CD4-positive, alpha-beta T cell (primary cell): ENCODE measurements around the gene DIP2C. TPM values are rescaled to one million over a fixed set of nuclear protein-coding genes. Genes with fewer than 3 reads are reported as not detected.

Experiments
- ATAC-seq: fragments of 200-7000 bp; cut with Tn5 transposase; one replicate; pipeline ENCODE4 v1.10.0; 2022; ENCODE audit warnings: mild to moderate bottlenecking; ENCODE audit not compliant: poor library complexity
- CTCF ChIA-PET: fragments of 350-600 bp; sonication (Branson Sonifier 250); formaldehyde crosslinking; loops from one replicate; lab custom pipeline; 2021; ENCODE audit warnings: antibody characterized with exemption, inconsistent platforms; lab: Charles Lee
- POLR2A ChIA-PET: fragments of 350-600 bp; sonication (Branson Sonifier 250); formaldehyde crosslinking; loops from one replicate; lab custom pipeline; 2021; ENCODE audit warnings: antibody characterized with exemption, inconsistent platforms; lab: Charles Lee
- DNase-seq, 14 experiments: peaks; one replicate each; pipeline ENCODE4 v3.0.0-alpha.2; 2013 to 2020; ENCODE audit warnings: mixed read lengths in 2 of 14
- H3K27ac ChIP-seq, 2 donors: one replicate each; pipeline versions ENCODE4 v1.5.1 to v1.7.0; 2013; ENCODE audit warnings: low read length in 2 of 2, low read depth in 1 of 2, mild to moderate bottlenecking in 1 of 2
- H3K27me3 ChIP-seq, 2 experiments: 1 replicate in 1 of 2; 2 replicates in 1 of 2; pipeline versions ENCODE4 v1.6.1 to v1.7.0; 2013; ENCODE audit warnings: low read length in 2 of 2, control low read depth in 1 of 2, mild to moderate bottlenecking in 1 of 2, moderate library complexity in 1 of 2; ENCODE audit not compliant: insufficient read depth in 2 of 2, control insufficient read depth in 1 of 2
- H3K36me3 ChIP-seq: one replicate; pipeline ENCODE4 v1.6.1; 2013; ENCODE audit warnings: low read length, control low read depth; ENCODE audit not compliant: insufficient read depth
- H3K4me1 ChIP-seq: one replicate; pipeline ENCODE4 v1.6.1; 2013; ENCODE audit warnings: low read length, control low read depth; ENCODE audit not compliant: insufficient read depth
- H3K4me3 ChIP-seq: one replicate; pipeline ENCODE4 v1.5.1; 2013; ENCODE audit warnings: mild to moderate bottlenecking, low read length, moderate library complexity
- H3K9me3 ChIP-seq, 2 experiments: 1 replicate in 1 of 2; 2 replicates in 1 of 2; pipeline versions ENCODE4 v1.6.1 to v1.7.0; 2013; ENCODE audit warnings: low read length in 2 of 2, mild to moderate bottlenecking in 2 of 2, control low read depth in 1 of 2, moderate library complexity in 1 of 2; ENCODE audit not compliant: control insufficient read depth in 1 of 2, insufficient read depth in 1 of 2
- H3K27ac Mint-ChIP-seq: one replicate; pipeline ENCODE4 v1.8.0; 2020; ENCODE audit warnings: mixed read lengths
- H3K27me3 Mint-ChIP-seq: one replicate; pipeline ENCODE4 v1.8.0; 2021; ENCODE audit warnings: mixed read lengths
- H3K36me3 Mint-ChIP-seq: one replicate; pipeline ENCODE4 v1.8.0; 2021; ENCODE audit warnings: low read depth, mixed read lengths
- H3K4me1 Mint-ChIP-seq: one replicate; pipeline ENCODE4 v1.8.0; 2021; ENCODE audit warnings: low read depth, mixed read lengths
- H3K4me3 Mint-ChIP-seq: one replicate; pipeline ENCODE4 v1.8.0; 2020; ENCODE audit warnings: mild to moderate bottlenecking, mixed read lengths
- H3K9me3 Mint-ChIP-seq: one replicate; pipeline ENCODE4 v1.8.0; 2020; ENCODE audit warnings: mixed read lengths
- CTCF ChIP-seq: fragments of 200-600 bp; IDR thresholded peaks from one replicate; pipeline ENCODE4 v1.8.0; 2022; ENCODE audit warnings: antibody characterized with exemption, mild to moderate bottlenecking
- intact Hi-C, 2 experiments: fragments of 100-400 bp; cut with DNase I in 1 of 2; cut with micrococcal nuclease in 1 of 2; formaldehyde crosslinking; loops; one replicate each; pipeline versions ENCODE4 v1.15.1 to v1.9.0; 2023 to 2025; cut with DNase I, micrococcal nuclease
- total RNA-seq, 174 experiments: library from RNA in 2 of 174; stranded (reverse) in 2 of 174; gene quantifications; one replicate each; pipeline ENCODE4 v1.2.3 and lab custom pipeline; 2021 to 2026

The DIP2C gene
- total RNA-seq, 2 experiments from 2014 or later, result 4.1 TPM

GRCh38 chr10:593016-593415, 96.5 kb downstream of the DIP2C start:
- Mint-ChIP-seq H3K9me3 (no peaks in the 10 kb centered on the region), H3K27ac (no peak overlapping the region), H3K4me1 (no peaks in the 10 kb centered on the region), H3K4me3 (no peak overlapping the region), H3K27me3 (peaks cover 7% of the 10 kb centered on the region), H3K36me3 (no peaks in the 10 kb centered on the region)
- H3K27me3 ChIP-seq, result peaks cover 0 to 3% of the 10 kb centered on the region in 2 experiments
- no peak overlapping the region for H3K27ac ChIP-seq
- no peak for TF ChIP-seq CTCF
- H3K36me3 ChIP-seq, result no peaks in the 10 kb centered on the region
- no peaks in the 10 kb centered on the region for H3K9me3 ChIP-seq
- POLR2A ChIA-PET, result no interaction called here
- H3K4me3 ChIP-seq, result no peak overlapping the region
- intact Hi-C loops, result no loop called here
- ATAC-seq (no peak), DNase-seq (no peak)
- CTCF ChIA-PET, result no interaction called here
- no peaks in the 10 kb centered on the region for H3K4me1 ChIP-seq

GRCh38 chr10:591646-592045, 97.8 kb downstream of the DIP2C start:
- Mint-ChIP-seq H3K9me3 (no peaks in the 10 kb centered on the region), H3K27ac (no peak overlapping the region), H3K4me1 (no peaks in the 10 kb centered on the region), H3K27me3 (peaks cover 7% of the 10 kb centered on the region), H3K36me3 (no peaks in the 10 kb centered on the region), H3K4me3 (no peak overlapping the region)
- Histone ChIP-seq H3K4me1 (no peaks in the 10 kb centered on the region), H3K27ac (no peak overlapping the region), H3K4me3 (no peak overlapping the region), H3K9me3 (no peaks in the 10 kb centered on the region), H3K27me3 (no peaks in the 10 kb centered on the region), H3K36me3 (no peaks in the 10 kb centered on the region)
- no peak for DNase-seq
- intact Hi-C loops, result no loop called here
- CTCF ChIA-PET, result no interaction called here
- POLR2A ChIA-PET, result no interaction called here
- no peak for ATAC-seq
- TF ChIP-seq CTCF, result no peak

GRCh38 chr10:590721-591120, 98.7 kb downstream of the DIP2C start:
- no peak overlapping the region for H3K4me3 ChIP-seq
- Mint-ChIP-seq H3K36me3 (no peaks in the 10 kb centered on the region), H3K4me1 (no peaks in the 10 kb centered on the region), H3K4me3 (no peak overlapping the region), H3K27me3 (peaks cover 7% of the 10 kb centered on the region), H3K9me3 (no peaks in the 10 kb centered on the region), H3K27ac (no peak overlapping the region)
- no peak for TF ChIP-seq CTCF
- H3K27me3 ChIP-seq, result no peaks in the 10 kb centered on the region
- CTCF ChIA-PET, result no interaction called here
- H3K4me1 ChIP-seq, result no peaks in the 10 kb centered on the region
- no peaks in the 10 kb centered on the region for H3K9me3 ChIP-seq
- ATAC-seq (no peak), DNase-seq (no peak)
- H3K36me3 ChIP-seq, result no peaks in the 10 kb centered on the region
- no peak overlapping the region for H3K27ac ChIP-seq
- intact Hi-C loops, result no loop called here
- POLR2A ChIA-PET, result no interaction called here
